GM19238 (cell line): ENCODE data around the gene JARID2.

ENCODE experiments used
- DNase-seq: peaks from one replicate; pipeline ENCODE4 v3.0.0; 2011; ENCODE audit warnings: low spot score; ENCODE audit not compliant: insufficient read length

Gene JARID2

DNA sequence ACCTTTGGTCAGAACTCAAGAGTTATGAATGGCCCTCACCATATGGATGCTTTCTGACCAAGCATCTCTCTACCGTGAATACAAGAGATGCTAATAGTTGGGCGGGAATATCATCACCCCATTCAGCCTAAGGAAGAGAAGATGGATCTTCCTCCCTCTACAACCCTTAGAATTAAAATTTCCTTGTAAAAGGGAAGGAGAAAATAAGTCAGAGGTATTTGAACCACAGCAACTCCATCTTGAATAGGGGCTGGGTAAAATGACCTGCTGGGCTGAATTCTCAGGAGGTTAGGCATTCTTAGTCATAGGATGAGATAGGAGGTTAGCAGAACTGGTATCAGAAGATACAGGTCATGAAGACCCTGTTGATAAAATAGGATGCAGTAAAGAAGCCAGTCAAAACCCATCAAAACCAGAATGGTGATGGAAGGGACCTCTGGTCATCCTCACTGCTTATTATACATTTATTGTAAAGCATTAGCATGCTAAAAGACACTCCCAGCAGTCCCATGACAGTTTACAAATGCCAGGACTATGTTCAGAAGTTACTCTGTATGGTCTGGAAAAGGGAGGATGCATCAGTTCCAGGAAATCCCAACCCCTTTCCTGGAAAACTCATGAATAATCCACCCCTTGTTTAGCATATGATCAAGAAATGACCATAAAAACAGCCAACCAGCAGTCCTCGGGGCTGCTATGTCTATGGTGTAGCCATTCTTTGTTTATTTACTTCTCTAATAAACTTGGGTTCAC lies 315.8 kb downstream of the JARID2 start:
- DNase-seq: no peak

DNA sequence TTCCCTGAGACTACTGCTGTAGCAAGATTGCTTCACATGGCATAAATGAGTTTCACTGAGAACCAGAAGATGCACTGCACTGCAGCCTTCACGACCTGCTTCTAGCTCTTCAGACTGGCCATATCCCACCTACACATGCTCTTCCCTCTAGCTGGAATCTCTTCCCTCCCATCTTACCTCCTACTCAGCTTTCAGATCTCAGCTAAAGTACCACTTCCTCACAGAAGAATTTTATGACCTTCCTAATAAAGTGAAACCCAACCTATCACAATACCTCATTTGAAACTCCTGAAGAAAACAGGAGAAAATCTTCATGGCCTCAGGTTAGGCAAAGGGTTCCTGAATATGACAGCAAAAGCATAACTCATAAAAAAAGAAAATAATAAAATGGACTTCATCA lies 317.1 kb downstream of the JARID2 start:
- DNase-seq: no peak

DNA sequence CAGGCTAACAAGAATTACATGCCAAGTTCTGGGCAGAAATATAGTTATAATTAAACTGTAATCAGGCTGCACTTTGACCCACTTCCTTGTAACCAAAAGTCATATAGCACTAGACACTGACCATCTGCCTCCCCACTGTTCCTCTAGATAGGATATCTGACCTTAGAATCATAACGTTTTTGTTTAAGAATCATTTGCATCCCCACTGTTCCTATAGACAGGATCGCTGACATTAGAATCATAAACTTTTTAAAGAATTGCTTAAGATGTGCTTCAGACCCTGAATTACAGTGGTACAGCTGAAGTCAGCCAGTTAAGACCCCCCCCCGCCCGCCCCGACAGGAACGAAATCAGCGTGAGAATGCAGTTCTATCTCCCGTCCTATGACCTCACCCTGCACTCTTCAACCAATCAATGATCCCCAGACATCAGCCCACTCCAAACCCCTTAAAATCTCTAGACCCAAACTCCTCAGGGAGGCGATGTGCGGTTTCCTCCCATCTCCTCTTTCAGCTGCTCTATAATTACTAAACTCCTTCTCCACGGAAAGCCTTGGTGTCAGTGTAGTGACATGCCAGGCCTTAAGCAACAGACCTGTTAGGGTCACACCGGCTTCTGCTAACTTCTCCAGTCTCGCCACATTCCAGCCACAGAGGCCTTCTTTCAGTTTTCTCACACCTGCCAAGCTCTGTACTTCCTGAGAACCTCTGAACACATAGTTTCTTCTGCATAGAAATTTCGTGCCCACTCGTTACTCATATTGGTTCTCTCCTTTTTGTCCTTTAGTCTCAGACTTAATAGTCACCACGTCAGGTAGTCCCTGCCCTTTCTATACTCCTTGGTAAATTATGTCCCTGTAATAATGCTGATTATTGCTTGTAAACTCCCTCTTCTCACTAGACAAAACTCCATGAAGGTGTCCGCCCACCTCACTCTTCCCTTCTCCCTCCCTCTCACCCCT lies 323.4 kb downstream of the JARID2 start:
- no peak for DNase-seq

DNA sequence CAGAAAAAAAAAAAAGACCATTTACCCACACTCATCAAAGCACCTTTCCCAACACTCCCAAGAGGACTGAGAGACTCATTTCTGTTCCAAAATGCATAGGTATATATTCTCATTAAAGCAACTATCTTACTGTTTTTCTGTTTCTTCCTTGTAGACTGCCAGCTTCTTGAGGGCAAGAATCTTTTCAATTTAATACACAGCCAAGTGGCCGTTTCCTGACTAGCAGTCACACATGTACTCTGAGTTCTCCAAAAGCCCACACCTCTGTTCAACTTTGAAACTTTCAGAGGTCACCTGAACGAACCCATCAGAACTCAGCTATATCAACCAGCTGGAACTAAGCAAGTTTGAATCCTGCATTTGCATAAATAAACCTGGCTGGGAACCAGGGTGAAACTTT lies 324.3 kb downstream of the JARID2 start:
- no peak for DNase-seq
